Gastrocnemius medialis (tissue), 4 donors: ENCODE data around the gene NYNRIN.

Experiments used
- POLR2A ChIP-seq, 2 donors: fragments of 450-650 bp; IDR thresholded peaks; one replicate each; pipeline ENCODE4 v1.6.1; 2017; ENCODE audit warnings: antibody characterized with exemption in 2 of 2, mild to moderate bottlenecking in 2 of 2, moderate library complexity in 2 of 2
- TF ChIP-seq, protein P1 (sequence below), 5 experiments: fragments of 450-650 bp in 3 of 5; fragments of 200-600 bp in 2 of 5; sonication (generic) in 2 of 5; IDR thresholded peaks in 4 of 5; conservative IDR thresholded peaks in 1 of 5; 1 replicate in 4 of 5; 2 replicates in 1 of 5; pipeline ENCODE4 v1.5.1; 2016 to 2019; ENCODE audit warnings: antibody characterized with exemption in 5 of 5, mild to moderate bottlenecking in 3 of 5, moderate library complexity in 3 of 5

DNA sequence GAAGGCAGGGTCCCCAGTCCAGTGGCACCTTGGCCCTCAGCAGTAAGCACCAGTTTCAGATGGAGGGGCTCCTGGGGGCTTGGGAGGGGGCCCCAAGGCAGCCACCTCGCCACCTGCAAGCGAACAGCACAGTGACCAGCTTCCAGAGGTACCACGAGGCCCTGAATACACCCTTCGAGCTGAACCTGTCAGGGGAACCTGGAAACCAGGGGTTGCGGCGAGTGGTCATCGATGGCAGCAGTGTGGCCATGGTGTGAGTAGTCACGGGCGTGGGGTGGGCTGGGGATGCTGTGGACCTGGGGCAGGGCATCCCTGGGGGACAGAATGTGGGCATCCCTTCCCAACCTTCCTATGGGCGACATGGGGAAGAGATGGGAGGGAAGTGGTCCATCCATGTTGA lies 11.2 kb downstream of the NYNRIN start:
- TF ChIP-seq, protein P1, sequence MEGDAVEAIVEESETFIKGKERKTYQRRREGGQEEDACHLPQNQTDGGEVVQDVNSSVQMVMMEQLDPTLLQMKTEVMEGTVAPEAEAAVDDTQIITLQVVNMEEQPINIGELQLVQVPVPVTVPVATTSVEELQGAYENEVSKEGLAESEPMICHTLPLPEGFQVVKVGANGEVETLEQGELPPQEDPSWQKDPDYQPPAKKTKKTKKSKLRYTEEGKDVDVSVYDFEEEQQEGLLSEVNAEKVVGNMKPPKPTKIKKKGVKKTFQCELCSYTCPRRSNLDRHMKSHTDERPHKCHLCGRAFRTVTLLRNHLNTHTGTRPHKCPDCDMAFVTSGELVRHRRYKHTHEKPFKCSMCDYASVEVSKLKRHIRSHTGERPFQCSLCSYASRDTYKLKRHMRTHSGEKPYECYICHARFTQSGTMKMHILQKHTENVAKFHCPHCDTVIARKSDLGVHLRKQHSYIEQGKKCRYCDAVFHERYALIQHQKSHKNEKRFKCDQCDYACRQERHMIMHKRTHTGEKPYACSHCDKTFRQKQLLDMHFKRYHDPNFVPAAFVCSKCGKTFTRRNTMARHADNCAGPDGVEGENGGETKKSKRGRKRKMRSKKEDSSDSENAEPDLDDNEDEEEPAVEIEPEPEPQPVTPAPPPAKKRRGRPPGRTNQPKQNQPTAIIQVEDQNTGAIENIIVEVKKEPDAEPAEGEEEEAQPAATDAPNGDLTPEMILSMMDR (IDR thresholded peaks at IDR 0.05 in 4 of 5, conservative IDR thresholded peaks at IDR 0.05 in 1 of 5), result no peak
- TF ChIP-seq POLR2A (IDR thresholded peaks at IDR 0.05), result no peak
